ENCODE data around the gene ZFR.
"Not testable (repeated sequence)": the region's sequence is repeated elsewhere in the genome, so short reads cannot be mapped to it uniquely, and the experiment has no call there.

The ZFR gene

GRCh38 chr5:32450952-32451351 is 6.4 kb upstream of the ZFR start:
- no peak for DNase-seq

- DNase-seq = no peak
Measured at GRCh38 chr5:32449262-32449661, 4.7 kb upstream of the ZFR start.

- DNase-seq = no peak
Measured at GRCh38 chr5:32446630-32447029, 2.1 kb upstream of the ZFR start.

- no peak for DNase-seq
Measured at GRCh38 chr5:32445831-32446614, 1.5 kb upstream of the ZFR start.

- DNase-seq = no peak
Measured at GRCh38 chr5:32445287-32445758, 783 bp upstream of the ZFR start.

GRCh38 chr5:32443541-32444430 is 754 bp downstream of the ZFR start:
- peak; percentile 48 for DNase-seq

- no peak for DNase-seq
Measured at GRCh38 chr5:32443145-32443540, 1.4 kb downstream of the ZFR start.

GRCh38 chr5:32439086-32439642 is 5.4 kb downstream of the ZFR start:
- no peak for DNase-seq

GRCh38 chr5:32436553-32437242 is 7.8 kb downstream of the ZFR start:
- DNase-seq = no peak

GRCh38 chr5:32435383-32435782 is 9.2 kb downstream of the ZFR start:
- DNase-seq = no peak

GRCh38 chr5:32434221-32434620 is 10.3 kb downstream of the ZFR start:
- DNase-seq = no peak

- DNase-seq = no peak
Measured at GRCh38 chr5:32432633-32433032, 11.9 kb downstream of the ZFR start.

- not testable (repeated sequence) for DNase-seq
Measured at GRCh38 chr5:32430825-32431224, 13.7 kb downstream of the ZFR start.

- no peak for DNase-seq
Measured at GRCh38 chr5:32428426-32428825, 16.1 kb downstream of the ZFR start.

GRCh38 chr5:32426440-32427151 is 17.9 kb downstream of the ZFR start:
- DNase-seq = no peak

GRCh38 chr5:32422697-32423096 is 21.8 kb downstream of the ZFR start:
- DNase-seq = no peak

GRCh38 chr5:32421075-32421474 is 23.5 kb downstream of the ZFR start:
- no peak for DNase-seq

GRCh38 chr5:32420506-32420905 is 24.0 kb downstream of the ZFR start:
- no peak for DNase-seq

- no peak for DNase-seq
Measured at GRCh38 chr5:32419791-32420190, 24.7 kb downstream of the ZFR start.

- no peak for DNase-seq
Measured at GRCh38 chr5:32413466-32414263, 30.9 kb downstream of the ZFR start.

- no peak for DNase-seq
Measured at GRCh38 chr5:32410630-32411029, 33.9 kb downstream of the ZFR start.

Measured in activated CD8-positive, alpha-beta memory T cell treated with anti-CD3 and anti-CD28 coated beads, Interleukin-2, amount 50 U/mL, for 4 hours (primary cell).